GM12892 (cell line): ENCODE data around the gene ILK.

Experiments
- POLR2A ChIP-seq: IDR thresholded peaks from 2 replicates; pipeline ENCODE4 v1.6.1; 2011; ENCODE audit warnings: low read depth, low read length, control low read depth
- POLR2AphosphoS5 ChIP-seq: IDR thresholded peaks from 2 replicates; pipeline ENCODE4 v1.6.1; 2011; ENCODE audit warnings: low read depth, low read length, control low read depth
- TAF1 ChIP-seq: IDR thresholded peaks from 2 replicates; pipeline ENCODE4 v1.6.1; 2011; ENCODE audit warnings: low read depth, mild to moderate bottlenecking, control low read depth, low read length, borderline replicate concordance

DNA sequence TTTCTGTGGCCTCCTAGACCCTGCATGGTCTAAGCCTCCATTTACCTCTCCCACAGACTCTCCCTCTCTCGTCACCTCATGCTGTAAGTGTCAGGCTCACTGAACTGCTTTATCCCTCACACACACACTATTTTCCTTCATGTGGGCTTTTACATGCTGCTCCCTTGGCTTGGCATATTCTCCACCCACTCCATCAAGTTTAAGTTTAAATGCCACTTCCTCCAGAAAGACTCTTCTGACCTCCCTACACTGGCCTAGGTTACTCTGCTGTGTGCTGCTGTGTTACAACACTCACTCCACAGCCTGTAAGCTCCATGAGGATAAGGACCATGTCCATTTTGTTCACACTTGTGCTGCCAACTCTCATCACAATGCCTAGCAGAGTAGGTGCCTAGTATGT, 49.5 kb downstream of the ILK start:
- no peak for TF ChIP-seq POLR2AphosphoS5
- TF ChIP-seq POLR2A, result no peak
- TF ChIP-seq TAF1, result no peak
